H1 (cell line): ENCODE results near the gene TCHH.

Source experiments
- CTCF ChIP-seq, 3 experiments: IDR thresholded peaks; 1 replicate in 2 of 3; 2 replicates in 1 of 3; pipeline versions ENCODE4 v1.5.1 to v1.6.1; 2011; ENCODE audit warnings: low read length in 3 of 3, mild to moderate bottlenecking in 3 of 3, inconsistent platforms in 2 of 3, low read depth in 1 of 3, moderate library complexity in 1 of 3; ENCODE audit not compliant: insufficient read depth in 1 of 3; ENCODE audit errors: control extremely low read depth in 1 of 3
- KDM5A ChIP-seq: fragments of 200-600 bp; IDR thresholded peaks from 2 replicates; pipeline ENCODE4 v1.7.1; 2012; ENCODE audit warnings: mild to moderate bottlenecking, low read length, inconsistent platforms, mixed read lengths
- MAX ChIP-seq: IDR thresholded peaks from 2 replicates; pipeline ENCODE4 v1.6.1; 2012; ENCODE audit warnings: inconsistent platforms
- POLR2A ChIP-seq, 2 experiments: IDR thresholded peaks; 1 replicate in 1 of 2; 2 replicates in 1 of 2; pipeline ENCODE4 v1.6.1; 2011; ENCODE audit warnings: low read depth in 2 of 2, low read length in 2 of 2, mild to moderate bottlenecking in 2 of 2; ENCODE audit errors: control extremely low read depth in 1 of 2

DNA sequence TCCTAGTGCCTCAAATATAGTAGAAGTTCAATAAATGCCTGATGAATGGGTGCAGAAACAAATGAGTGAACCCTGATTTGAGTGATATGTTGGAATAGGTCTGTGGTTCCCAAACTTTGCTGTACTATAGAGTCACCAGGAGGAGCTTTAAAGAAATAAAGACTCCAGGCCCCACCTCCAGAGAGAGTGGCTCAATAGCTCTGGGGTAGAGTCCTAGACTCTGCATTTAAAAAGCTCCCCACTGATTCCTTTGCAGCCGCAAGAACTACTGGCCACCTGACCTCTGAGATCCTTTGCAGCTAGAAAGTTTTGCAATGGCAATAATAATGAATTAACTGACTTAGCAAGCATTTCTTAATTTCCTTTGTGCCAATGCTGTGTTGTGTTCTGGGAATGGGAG lies 47.3 kb downstream of the TCHH start:
- TF ChIP-seq CTCF (IDR thresholded peaks at IDR 0.05; ENCODE audit: control extremely low read depth in 1 of 3, insufficient read depth in 1 of 3, low read depth in 1 of 3, low read length in 3 of 3) (no peak), KDM5A (no peak), MAX (no peak), POLR2A (IDR thresholded peaks at IDR 0.05; ENCODE audit: control extremely low read depth in 1 of 2, low read depth in 2 of 2, low read length in 2 of 2) (no peak)
